T-helper 1 cell treated with Interleukin-12 subunit alpha and Interleukin-12 subunit beta and Interleukin-4 antibody, amounts not matched to agents 30 ng/mL and 1 ng/mL, for 36 hours (primary cell): ENCODE measurements around the gene NEURL1. TPM values are rescaled to one million over a fixed set of nuclear protein-coding genes. Genes with fewer than 3 reads are reported as not detected.

Source experiments
- intact Hi-C: fragments of 100-400 bp; cut with micrococcal nuclease; formaldehyde crosslinking; loops from one replicate; pipeline ENCODE4 v1.15.1; 2024
- total RNA-seq: library from RNA; stranded (reverse); gene quantifications from 2 replicates; pipeline ENCODE4 v1.2.3, GENCODE V29; 2022

Gene NEURL1
- total RNA-seq, 1 donor from 2014 or later, result 2.2 TPM

DNA sequence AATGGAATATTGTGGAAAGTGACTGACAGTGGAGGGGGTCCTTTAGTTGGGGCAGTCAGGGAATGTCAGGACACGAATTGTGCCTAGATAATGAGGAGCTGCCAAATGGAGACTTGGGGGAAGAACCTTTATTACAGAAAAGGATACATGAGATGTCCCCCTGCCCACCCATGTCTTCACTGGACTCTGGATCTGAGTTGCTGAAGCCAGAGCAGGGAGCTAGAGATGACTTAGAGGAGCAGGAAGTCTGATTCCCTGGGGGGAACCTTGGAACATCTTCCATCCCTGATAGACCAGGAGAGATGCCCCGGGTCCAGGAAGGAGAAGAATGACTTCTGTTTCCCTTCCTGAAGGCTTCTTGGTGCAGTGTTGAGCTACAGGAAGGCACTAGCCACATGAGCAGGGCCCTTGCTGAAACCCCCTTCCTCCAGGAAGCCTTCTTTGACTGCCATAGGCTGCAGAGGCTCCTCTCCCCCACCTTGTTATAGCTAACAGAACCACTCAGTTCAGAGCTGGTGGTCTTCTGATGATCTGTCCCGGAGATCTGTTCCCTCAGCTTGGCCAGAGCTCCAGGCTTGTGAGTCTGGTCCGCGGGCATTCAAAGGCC is 747 bp upstream of the NEURL1 start:
- intact Hi-C loops, result loop anchor here (1.0 kb wide), 1 partner anchor 92 kb away; no protein-coding TSS in a partner anchor

DNA sequence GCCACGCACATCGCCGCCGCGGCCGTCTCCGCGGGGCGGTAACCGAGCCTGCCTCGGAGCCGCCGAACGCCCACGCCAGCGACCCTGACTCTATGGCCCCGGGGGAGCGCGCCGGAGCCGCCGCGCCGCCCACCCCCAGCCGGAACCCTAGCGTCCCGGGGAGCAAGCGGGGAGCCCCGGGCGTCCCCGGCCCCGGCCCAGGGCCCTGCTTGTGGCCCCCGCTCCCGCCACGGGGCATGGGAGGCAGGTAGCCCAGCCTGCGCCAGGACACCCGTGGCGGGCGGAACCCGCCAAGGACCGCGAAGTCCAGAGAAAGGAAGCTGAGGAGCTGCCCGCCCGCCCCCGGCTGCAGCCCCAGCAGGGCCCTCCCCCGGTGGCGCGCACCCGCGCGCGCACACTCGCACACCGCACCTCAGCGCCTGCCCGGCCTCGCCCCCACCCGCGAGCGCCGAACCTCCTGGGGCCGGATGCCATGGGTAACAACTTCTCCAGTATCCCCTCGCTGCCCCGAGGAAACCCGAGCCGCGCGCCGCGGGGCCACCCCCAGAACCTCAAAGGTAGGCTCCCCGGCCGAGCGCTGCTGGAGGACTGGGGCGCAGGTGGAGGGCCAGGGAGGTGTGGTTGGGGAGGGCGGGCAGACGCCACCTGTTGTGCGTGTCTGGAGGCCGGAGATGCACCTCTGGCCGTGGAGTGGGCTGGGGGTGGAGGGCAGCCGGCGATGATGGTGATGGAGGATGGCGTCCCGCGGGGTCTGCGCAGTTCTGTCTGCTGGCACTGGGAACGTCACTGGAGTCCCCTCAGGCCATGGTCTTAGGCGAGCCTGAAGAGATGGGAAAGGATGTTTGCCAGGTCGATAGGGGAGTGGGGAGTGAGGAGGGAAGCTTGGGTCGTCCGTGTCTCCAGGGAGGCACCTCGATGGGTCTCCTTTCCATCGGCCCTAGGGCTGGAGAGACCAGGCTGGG is 692 bp downstream of the NEURL1 start:
- intact Hi-C loops, result loop anchor here (1.0 kb wide), 1 partner anchor 90 kb away; no protein-coding TSS in a partner anchor

DNA sequence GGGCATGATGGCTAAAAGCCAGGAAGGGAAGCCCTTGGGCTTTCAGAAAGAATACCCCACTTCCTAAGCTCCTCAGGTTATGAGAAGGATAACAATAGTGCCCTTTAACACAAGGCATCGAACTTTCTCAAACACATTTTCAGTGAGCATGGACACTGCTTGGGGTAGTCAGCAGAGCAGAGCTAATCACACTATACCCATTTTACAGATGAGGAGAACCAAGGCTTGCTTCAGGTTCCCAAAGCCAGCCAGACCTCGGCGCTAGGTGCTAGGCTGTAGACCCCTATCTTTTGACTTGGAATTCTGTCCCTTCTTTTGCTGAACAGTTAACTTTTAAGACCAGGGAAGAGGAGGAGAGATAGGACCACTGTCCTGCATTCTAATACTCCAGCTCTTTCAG is 1.8 kb downstream of the NEURL1 start:
- intact Hi-C loops, result no loop called here

DNA sequence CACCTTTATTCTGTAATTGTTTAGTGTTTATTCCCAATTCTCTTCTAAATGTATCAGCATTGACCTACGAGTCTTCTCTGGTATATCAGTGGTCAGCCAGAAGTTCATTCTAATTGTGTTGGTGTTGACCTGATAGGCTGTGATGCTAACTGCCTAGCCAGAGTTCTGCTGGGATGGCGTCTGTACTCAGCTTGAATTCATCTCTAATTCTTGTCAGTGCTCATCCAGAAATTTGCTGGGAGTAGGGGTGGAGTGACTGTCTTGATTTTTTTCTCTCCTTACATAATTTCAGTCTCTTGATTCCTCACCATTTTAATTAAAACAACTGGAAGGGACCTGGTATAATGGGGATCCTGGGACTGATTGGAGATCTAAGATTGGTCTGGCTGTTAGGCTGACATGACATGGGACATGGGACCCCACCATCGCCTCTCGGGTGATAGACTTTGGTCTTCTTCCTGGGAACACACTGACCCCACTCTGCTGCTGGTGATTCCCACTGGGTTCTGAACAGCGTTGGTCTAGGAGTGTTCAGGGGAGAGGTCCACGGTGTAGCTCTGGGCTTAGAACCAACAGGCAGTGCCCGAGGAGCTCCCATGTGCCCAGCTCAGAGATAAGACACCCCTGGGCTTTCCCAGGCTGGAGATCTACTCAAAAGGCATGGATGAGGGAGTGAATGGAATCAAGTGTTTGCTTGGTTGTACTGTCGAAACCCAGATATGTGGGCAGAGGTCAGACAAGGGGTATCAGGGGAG is 3.8 kb downstream of the NEURL1 start:
- intact Hi-C loops, result no loop called here

DNA sequence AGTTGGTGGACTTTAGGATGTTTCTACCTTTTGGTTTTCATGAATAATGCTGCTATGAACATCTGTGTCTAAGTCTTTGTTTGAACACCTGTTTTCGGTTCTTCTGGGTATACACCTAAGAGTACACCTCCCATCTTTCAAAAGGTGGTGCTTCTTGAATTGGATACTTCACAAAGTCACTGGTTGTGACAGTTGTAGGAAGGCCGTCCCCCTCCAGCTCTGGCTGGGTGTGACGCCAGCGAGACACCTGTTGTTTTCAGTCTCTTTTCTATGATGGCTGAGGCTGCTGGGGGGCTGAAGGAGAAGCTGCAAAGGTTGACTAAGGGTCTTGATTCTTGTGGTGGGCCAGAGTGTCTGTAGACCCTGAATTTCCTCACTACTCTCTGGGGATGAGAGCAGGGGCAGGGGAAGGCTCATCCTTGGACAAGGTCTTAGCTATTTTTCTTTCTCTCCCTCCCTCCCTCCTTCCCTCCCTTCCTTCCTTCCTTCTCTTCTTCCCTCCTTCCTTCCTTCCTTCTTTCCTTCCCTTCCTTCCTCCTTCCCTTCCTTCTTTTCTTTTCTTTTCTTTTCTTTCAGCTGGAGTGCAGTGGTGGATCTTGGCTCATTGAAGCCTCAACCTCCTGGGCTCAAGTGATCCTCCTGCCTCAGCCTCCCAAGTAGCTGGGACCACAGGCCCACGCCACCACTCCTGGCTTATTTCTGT is 5.6 kb downstream of the NEURL1 start:
- intact Hi-C loops, result no loop called here

DNA sequence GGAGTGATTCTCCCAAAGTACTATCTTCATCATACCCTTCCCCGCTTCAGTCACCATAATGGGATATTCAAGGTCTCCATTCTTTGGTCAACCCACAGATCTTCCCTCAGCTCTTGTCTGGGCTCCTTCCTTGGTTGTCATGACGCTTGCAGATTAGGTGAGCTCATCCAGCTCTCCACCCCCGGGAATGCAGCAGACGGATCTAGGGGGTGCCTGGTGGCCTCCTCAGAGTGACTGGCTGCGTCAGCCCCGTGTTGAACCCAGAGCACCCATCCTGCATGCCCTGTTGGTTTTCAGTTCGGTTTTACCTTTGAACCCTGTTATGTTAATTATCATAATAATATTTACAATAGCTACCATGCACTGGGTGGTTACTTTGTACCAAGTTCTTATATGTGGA is 6.4 kb downstream of the NEURL1 start:
- intact Hi-C loops, result no loop called here

DNA sequence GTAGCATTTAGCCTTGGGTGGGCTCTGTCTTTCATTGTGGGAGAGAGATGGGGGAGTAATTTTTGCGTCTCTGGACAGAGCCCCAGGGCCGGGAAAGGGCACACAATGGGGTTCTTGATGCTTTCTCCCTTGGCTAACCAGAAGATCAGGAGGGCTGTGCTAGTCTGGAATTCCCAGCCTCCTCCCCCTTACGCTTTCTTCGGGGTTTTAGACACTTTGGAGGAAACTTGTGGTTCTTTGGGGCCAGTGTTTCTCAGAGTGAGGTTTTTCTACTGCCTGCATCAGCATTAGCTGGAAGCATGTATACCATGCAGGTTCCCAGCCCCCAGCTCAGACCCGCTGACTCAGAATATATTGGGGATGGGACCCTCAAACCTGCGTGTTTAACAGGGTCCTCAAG is 7.0 kb downstream of the NEURL1 start:
- intact Hi-C loops, result no loop called here

DNA sequence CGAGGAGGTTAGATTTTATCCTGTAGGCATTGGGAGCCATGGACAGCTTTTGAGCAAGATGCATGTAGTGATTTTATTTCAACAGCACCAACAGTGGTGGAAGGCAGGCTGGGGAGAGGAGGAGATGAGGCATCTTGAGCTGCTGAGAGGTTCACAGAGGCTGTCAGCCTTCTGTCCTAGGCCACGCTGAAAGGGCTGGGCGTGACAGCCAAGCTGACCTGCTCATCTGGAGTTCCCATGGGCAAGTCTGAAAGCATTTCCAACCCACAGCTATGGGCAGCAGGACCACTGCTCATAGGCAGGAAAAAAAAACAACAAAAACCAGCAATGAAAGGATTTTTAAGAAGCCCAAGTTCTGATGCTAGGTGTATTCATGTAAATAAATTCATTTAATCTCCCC is 7.7 kb downstream of the NEURL1 start:
- intact Hi-C loops, result no loop called here

DNA sequence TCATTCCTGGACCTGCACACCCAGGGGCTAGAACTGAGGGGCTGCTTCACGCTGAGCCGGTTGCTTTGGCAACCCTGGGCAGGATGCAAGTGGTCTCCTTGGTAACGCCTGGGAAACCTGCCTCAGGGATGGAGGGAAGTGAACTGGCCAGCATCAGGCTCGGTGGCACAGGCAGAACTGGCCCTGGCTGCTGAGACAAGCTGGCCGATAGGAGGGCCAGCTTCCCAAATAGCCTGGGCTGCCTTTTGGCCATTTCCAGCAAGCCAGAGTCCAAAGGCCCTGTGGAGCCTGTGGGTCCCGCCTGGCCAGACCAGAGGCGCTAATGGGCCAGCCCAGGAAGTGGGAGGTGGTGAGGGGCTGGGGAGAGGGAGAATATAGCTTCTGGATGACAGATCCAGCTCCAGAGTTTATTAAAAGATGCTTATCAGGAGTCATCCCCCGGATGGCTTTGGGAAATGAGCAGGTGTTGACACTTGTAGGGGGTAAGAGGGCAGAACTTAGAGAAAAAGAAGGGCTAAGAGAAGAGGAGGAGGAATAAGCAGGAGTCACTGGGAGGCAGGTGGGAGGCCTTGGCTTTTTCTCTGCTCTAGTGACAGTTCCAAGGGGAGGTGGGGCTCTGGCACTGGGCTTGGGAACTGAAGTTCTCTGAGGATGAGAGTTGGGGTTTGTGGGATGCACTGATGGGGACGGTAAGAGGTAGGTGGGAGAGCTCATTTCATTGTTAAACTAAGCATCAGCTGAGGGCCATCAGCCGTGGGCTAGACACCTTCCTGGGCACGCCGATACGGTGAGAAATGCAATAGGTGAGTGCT is 9.6 kb downstream of the NEURL1 start:
- intact Hi-C loops, result no loop called here

DNA sequence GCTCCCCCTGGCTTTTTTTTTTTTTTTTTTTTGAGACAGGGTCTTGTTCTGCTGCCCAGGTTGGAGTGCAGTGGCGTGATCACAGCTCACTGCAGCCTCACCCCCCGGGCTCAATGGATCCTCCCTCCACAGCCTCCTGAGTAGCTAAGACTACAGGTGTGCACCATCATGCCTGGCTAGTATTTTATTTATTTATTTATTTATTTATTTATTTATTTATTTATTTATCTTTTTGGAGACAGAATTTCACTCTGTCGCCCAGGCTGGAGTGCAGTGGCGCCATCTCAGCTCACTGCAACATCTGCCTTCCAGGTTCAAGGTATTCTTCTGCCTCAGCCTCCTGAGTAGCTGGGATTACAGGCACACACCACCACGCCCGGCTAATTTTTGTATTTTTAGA is 10.3 kb downstream of the NEURL1 start:
- intact Hi-C loops, result loop anchor here (1.0 to 2.0 kb wide), 3 partner anchors 32 to 189 kb away; no protein-coding TSS in a partner anchor

DNA sequence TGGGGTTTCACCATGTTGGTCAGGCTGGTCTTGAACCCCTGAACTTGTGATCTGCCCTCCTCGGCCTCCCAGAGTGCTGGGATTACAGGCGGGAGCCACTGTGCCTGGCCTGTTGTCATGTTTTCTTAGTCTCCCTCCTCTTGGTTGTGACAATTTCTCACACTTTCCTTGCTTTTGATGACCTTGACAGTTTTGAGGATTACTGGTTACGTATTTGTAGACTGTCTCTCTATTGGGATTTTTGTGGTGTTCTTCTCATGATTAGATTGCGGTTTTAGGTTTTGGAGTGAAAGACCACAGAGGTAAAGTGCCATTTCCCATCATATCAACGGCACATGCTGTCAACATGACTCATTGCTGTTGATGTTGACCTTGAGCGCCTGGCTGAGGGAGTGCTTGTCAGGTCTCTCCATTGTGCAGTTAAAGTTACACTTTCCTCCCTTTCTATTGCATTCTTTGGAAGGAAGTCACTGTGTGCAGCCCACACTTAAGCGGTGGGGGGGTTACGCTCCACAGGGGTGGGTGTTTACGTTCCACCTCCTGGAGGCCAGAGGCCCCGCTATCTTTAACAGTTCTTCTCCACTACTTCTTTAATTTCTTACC is 10.8 kb downstream of the NEURL1 start:
- intact Hi-C loops, result loop anchor here (1.0 to 2.0 kb wide), 3 partner anchors 33 to 188 kb away; no protein-coding TSS in a partner anchor

DNA sequence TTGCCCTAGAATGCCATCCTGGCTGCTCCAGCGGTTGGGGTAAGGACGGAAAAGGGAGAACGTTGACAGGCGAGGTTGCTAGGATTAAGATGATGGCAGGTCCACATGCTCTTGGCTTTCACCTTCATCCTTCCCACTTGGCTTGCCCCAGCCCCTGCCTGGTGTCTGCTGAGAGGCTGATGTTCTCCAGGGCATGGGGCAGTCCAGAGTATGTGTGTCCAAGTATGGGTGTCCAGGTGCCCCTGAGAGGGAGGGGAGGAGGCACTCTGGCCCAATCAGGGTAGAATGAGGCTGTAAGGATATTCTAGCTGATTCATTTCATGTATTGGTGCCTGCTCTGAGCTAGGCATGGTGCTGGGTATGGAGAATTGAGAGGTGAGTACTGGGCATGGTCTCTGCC is 12.6 kb downstream of the NEURL1 start:
- intact Hi-C loops, result no loop called here

DNA sequence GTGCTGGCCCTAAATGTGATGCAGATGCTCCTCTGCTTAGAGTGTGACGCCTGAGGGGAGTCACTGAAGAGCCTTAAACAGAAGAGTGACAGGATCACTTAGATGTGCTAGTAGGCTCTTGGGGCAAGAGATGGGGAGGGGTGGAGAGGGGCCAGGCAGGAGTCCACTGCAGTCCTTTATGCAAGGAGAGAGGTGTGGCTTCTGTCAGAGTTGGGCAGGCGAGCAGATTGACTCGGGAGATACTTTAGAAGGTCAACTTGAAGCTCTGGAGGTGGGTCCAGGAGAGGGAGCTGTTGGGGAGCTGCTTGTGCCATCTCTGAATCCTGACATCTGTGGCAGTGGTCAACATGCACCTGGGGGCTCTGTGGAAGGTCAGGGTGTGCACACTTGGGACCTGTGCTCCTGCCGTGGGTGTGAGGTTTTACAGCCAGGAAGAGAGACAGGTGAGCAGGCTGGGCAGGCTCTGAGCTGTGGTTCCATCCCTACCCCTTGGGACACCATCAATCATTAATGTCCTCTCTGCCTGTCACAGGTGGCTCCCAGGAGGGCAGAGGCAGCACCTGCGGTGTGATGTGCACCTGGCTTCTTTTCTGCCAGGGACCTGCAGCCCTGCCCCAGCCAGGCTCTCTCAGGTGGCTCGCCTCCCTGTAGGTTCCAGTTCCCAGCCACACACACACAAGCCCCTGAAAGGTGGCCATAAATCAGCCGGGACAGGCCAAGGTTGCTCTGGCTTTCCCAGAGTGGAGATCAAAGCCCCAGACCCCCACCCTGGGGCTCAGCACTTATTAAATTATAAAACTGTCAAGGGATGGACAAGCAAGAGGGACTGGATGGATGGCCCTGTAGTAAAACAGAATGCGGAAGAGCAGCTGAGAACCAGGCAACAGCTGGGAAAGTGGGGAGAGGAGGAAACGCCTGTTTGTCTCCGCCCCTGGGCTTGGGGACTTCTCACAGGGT is 14.0 kb downstream of the NEURL1 start:
- intact Hi-C loops, result no loop called here

DNA sequence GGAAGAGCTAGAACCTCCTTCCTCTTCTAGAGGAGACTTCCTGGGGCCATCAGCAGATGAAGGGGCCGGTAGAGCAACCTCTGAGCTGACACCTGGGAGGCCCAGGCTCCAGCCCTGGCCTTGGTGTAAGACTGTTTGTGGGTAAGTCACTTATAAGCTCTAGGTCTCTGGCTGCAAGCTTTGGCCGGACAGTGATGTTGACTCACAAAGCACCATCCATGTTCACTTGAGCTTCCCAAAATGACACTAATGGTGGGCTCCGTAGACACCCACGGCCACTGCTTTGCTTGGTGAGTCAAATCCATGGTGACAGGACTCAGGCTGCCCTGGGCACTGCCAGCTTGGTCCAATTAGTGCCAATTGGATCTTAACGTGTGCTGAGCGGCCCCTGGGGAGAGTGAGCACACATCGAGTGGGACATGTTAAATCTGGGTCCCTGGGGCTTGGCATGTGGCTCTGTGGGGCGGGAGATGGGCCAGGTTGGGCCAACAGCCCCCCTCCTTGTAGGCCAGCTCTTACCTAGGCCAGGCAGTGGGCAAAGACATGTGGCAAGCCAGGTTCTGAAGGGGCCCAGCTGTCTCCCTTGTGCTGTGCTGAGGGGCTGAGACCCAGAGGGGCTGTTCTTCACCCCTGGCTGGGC is 16.7 kb downstream of the NEURL1 start:
- intact Hi-C loops, result no loop called here

DNA sequence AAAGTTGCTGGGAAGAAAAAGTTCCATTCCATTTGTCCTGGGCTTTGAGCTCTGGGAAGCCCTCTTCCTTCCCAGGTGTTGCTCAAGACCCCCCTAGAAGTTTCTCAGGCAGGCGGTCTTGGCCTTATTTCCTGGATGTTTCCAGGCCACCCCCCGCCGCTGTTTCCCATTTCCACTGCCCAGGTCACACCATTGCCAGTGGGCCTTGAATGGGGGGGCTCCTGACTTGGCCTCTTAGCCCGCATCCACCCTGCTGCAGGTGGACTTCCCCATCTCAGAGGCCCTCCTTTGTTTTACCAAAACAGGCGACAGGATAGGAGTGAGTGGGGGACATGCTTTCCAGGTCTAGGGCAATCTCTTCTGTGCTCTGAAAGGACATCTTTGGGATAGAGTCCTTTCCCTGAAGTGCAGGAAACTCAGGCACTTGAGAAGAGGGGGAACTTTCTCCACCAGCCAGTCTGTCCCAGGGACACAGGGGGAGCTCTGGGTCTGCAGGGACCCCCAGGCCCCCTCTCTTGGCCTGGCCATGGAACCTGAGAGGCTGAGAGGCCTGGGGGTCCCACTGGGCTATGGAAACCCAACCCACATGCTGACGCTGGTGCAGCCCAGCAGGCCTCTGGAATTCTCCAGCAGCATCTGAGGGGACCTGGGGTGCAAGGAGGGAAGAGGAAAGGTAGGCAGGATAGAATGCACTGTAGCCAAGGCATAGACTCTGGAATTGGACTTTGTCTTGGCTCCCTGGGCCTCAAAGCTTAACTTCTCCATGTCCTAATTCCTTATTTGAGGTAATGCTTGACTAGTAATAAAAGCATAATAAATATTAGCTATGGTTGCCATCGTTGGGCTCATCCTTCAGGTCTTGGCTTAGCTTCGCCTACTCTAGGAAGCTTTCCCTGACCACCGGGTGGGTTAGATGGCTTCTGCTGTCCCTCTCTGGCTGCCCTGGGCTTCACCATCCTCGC is 17.6 kb downstream of the NEURL1 start:
- intact Hi-C loops, result no loop called here

DNA sequence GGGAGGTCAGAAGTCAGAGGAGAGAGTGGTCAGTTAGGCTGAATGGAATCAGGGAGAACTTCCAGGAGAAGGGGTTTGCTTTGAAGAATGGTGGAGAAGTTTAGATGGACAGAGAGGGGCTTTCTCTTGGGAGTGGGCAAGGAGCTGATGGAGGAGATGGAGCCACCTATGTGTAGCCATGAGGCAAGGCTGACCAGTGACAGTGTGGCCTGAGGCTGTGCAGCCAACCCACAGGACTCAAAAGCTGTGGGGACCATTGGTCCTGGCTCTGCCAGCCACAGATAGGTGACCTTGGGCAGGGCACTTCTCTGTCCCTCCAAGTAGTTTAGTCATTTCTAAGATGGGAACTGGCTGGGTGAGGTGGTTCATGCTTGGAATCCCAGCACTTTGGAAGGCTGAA is 18.7 kb downstream of the NEURL1 start:
- intact Hi-C loops, result no loop called here
